Daoy (cell line): ENCODE data around the gene TAAR5. TPM values are rescaled to one million over a fixed set of nuclear protein-coding genes. Genes with fewer than 3 reads are reported as not detected.
"Not testable (repeated sequence)": the region's sequence is repeated elsewhere in the genome, so short reads cannot be mapped to it uniquely, and the experiment has no call there.

Experiments
- DNase-seq: peaks from one replicate; pipeline ENCODE4 v3.0.0-alpha.2; 2015; ENCODE audit warnings: low read depth
- total RNA-seq: library from RNA; depleted of rRNA; stranded (reverse); fragments of >200 nt; shearing (Covaris generic); gene quantifications from 2 replicates; pipeline ENCODE4 v1.2.3, GENCODE V29; 2014; rRNA removed

The TAAR5 gene
- total RNA-seq, 1 experiment from 2014 or later = not detected

DNA sequence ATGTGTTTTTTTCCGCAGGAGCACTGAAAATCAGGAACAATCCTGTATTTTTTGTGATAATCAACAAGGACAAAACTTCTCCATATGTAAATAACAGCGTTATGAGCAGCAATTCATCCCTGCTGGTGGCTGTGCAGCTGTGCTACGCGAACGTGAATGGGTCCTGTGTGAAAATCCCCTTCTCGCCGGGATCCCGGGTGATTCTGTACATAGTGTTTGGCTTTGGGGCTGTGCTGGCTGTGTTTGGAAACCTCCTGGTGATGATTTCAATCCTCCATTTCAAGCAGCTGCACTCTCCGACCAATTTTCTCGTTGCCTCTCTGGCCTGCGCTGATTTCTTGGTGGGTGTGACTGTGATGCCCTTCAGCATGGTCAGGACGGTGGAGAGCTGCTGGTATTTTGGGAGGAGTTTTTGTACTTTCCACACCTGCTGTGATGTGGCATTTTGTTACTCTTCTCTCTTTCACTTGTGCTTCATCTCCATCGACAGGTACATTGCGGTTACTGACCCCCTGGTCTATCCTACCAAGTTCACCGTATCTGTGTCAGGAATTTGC, 19.2 kb downstream of the TAAR5 start, which contains the start of gene TAAR6:
Gene TAAR6, plus strand, starts transcription at position 102 of the 557 bp plus-strand sequence. Its CDS starts 0 bp downstream, at position 102.
- DNase-seq = no peak

DNA sequence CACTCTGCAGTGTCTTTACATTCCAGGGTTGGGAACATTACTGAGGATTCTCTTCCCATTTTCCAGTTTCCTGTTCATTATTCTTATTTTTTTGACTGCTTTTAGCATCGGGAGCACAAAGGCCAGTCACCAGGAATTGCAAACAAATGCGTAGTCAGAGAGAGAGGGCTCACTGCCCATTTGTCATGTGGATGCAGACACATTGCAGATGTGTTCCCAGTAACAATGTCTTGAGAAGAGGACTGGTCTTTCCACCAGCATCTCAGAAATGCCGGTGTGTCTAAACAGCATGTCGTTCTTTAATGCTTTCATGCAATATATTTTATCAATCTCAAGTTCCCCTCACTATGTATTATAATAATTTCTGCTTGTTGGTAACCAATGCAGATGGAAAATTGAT, 20.4 kb downstream of the TAAR5 start:
- DNase-seq = no peak

DNA sequence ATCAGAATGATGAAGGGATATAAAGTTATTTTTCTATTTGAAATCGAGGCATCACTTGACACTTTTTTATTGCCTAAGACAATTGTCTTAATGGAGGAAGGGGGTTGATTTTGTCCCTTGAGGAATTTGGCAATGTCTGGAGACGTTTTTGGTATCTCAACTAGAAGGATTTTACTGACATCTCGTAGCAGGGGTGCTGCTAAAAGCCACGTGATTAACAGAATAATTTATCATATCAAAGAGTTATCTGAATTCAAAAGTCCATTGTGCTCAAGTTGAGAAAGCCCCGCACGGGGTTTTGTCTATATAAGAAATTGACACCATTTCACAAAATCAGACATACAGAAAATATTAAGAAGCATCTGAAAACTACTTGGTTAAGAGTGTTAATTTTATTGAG, 20.9 kb downstream of the TAAR5 start:
- DNase-seq = no peak

DNA sequence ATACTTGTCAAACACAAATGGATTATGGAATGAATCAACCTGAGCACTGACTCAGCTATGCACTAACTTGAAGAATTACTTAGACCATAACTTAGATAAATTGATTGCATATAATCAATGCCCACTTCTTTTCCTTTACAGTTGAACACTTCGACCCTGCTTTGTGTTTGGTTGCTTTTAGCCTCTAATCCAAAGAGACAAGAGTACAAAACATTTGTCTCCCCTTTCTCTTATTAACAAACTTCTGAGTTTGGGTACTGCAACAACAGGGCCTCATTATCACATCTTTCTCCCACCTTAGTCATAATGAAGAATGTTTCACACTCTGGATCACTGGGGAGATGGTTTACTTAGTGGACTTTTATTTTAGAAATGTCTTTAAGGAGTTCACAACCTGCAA, 22.0 kb downstream of the TAAR5 start:
- DNase-seq = no peak

DNA sequence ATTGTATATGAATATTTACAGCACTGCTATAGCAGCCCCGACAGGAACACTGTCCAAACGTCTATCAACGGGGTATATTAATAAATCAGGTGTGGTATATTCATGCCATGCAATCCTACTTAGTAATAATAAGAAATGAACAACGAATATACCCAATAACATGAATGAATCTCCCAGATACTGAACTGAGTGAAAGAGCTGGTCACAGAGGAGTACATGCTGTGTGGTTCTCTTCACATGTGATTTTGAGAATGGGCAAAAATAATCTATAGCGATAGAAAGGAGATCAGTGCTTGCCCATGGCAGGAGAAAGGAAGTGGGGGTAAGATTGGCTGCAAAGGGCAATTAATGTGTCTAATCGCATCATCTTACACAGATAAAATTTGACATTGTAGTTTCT, 23.1 kb downstream of the TAAR5 start:
- no peak for DNase-seq

DNA sequence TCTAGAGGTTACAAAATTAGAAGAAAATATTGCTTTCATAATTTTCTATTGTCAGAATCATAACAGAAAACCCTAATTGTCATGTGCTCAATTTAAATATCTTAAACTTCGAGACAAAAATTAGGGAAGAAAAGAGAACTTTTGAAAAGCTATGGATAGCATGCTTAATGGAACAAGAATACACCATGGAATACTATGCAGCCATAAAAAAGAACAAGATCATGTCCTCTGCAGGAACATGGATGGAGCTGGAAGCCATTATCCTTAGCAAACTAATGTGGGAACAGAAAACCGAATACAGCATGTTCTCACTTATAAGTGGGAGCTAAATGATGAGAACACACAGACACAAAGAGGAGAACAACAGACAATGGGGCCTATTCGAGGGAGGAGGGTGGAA, 29.5 kb downstream of the TAAR5 start:
- DNase-seq = not testable (repeated sequence)

DNA sequence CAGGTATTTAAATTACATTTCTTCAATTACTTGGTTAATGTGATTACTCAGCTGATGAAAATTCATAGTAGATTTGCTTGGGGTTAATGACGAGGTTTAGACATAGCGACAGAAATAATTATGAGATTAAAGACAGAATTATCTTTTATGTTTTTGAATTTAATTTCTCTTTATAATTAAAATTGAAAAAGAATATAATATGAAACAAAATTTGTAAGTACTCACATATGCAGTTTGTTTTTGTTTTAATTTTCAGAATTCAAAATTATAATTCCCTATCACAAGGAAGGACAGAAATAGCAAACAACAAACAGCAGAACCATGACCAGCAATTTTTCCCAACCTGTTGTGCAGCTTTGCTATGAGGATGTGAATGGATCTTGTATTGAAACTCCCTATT, 37.2 kb downstream of the TAAR5 start, which contains the start of gene TAAR8:
Gene TAAR8, plus strand, starts transcription at position 301 of the 400 bp plus-strand sequence. Its CDS starts 21 bp downstream, at position 322.
- DNase-seq = no peak

DNA sequence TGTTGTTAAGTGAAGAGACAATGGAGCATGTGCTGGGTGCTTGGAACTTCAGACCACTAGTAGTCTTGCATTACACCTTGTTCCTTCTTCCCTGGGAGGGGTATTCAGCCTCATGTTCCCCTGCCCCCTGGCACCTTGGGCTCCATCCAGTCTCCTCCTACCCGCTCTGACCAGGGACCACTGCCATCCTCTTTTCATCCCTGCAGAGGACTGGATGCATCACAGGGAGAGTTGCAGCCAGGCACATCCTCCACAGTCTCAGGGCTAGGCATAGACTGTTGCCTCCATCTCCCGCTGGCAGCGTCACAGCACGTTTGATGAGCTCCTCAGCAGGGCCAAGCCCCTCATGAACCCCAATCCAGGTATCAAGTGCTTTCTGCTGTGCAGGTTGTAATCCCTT, 38.3 kb downstream of the TAAR5 start:
- DNase-seq = no peak

DNA sequence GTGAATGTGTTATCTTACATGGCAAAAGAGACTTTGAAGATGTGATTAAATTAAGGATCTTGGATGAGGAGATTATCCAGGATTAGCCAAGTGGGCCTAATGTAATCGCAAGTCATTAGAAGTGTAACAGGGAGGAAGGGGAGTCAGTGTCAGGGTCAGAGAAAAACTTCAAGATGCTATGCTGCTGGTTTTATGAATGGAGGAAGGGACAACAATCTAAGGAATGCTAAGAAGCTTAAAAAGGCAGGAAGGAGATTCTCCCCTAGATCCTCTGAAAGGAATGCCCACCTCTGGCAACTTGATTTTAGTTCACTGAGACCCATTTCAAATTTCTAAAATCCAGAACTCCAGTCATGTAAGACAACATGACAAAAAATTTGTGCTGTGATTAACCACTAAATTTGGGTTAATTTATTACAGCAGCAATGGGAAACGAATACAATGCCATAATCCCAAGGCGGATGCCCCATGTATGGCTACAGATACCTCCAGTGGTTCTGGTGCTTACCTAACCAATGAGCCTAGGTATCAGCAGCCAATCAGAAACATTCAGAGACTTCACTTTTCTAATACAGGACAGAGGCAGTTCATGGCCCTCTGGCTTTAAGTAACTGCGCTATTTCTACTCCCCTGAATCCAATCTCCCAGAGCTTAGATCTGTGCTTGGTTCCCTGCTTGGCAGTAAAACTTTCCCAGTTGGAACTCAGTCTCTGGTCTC, 40.6 kb downstream of the TAAR5 start:
- DNase-seq = no peak

DNA sequence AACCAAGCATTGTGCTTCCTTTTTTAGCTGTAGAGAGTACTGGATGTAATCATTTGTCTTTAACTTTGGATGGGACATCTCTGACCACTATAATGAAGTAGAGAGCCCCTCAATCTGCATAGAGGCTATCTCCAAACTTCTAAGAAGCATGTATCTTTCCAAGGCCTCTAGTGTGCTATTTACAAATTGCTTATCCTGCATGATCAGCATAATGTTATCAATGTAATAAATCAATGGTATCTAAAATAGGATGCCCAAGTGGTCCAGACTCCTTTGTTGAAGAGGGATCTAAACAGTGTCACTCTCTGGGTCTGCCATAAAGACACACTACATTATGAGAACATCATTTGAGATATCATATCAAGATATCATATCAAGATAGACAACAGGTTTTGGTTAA, 44.7 kb downstream of the TAAR5 start:
- DNase-seq = no peak

Other genes with a start within 250 kb of the TAAR5 start
- gene MOXD1, start 188.3 kb downstream of the TAAR5 start, total RNA-seq = 0.71 and 0.97 TPM in 2 replicates
- 26.5 and 28.4 TPM in 2 replicates for gene STX7, start 76.6 kb downstream of the TAAR5 start, total RNA-seq
- not detected in 2 replicates for gene TAAR9, start 51.5 kb downstream of the TAAR5 start, total RNA-seq
- gene TAAR8, start 37.1 kb downstream of the TAAR5 start, total RNA-seq = not detected in 2 replicates
- not detected in 2 replicates for gene TAAR6, start 19.4 kb downstream of the TAAR5 start, total RNA-seq
- gene TAAR2, start 34.5 kb upstream of the TAAR5 start, total RNA-seq = not detected in 2 replicates
- not detected in 2 replicates for gene TAAR1, start 69.4 kb upstream of the TAAR5 start, total RNA-seq
- gene VNN1, start 124.3 kb upstream of the TAAR5 start, total RNA-seq = 0.23 TPM in 1 of 2 replicates, not detected in the other
- 0.48 TPM in 1 of 2 replicates, not detected in the other for gene VNN2, start 168.2 kb upstream of the TAAR5 start, total RNA-seq
- gene SLC18B1, start 208.9 kb upstream of the TAAR5 start, total RNA-seq = 7.9 and 8.9 TPM in 2 replicates
- 1,785 and 2,372 TPM in 2 replicates for gene RPS12, start 224.8 kb upstream of the TAAR5 start, total RNA-seq